ENCODE measurements around the gene HSP90AB1.

Gene HSP90AB1

GRCh38 chr6:44246663-44247337 lies at the start of gene HSP90AB1:
HSP90AB1 (plus strand) TSS chr6:44247101; CDS start chr6:44248630, 1,529 bp downstream.
- no peak for DNase-seq

GRCh38 chr6:44198684-44199083 lies 48.2 kb upstream of the HSP90AB1 start:
- DNase-seq = no peak

GRCh38 chr6:44199883-44200282 lies 47.0 kb upstream of the HSP90AB1 start:
- no peak for DNase-seq

GRCh38 chr6:44201200-44201599 lies 45.7 kb upstream of the HSP90AB1 start:
- DNase-seq = no peak

- no peak for DNase-seq
These were observed 45.1 kb upstream of the HSP90AB1 start for GRCh38 chr6:44201638-44202303.

GRCh38 chr6:44202332-44202971 lies 44.4 kb upstream of the HSP90AB1 start:
- no peak for DNase-seq

- DNase-seq = no peak
These were observed 43.7 kb upstream of the HSP90AB1 start for GRCh38 chr6:44202972-44203750.

GRCh38 chr6:44203955-44204354 lies 42.9 kb upstream of the HSP90AB1 start:
- DNase-seq = no peak

- DNase-seq = no peak
These were observed 38.9 kb upstream of the HSP90AB1 start for GRCh38 chr6:44207966-44208365.

GRCh38 chr6:44211284-44211683 lies 35.6 kb upstream of the HSP90AB1 start:
- DNase-seq = no peak

GRCh38 chr6:44214307-44214706 lies 32.6 kb upstream of the HSP90AB1 start:
- DNase-seq = no peak

GRCh38 chr6:44216677-44217331 lies 30.1 kb upstream of the HSP90AB1 start, which contains the start of gene MYMX:
MYMX (plus strand) TSS chr6:44216926; CDS start chr6:44217472, 546 bp downstream.
- DNase-seq = no peak

GRCh38 chr6:44217332-44218143 lies 29.4 kb upstream of the HSP90AB1 start:
- DNase-seq = no peak

- DNase-seq = peak; percentile 74
These were observed 27.7 kb upstream of the HSP90AB1 start for GRCh38 chr6:44219053-44219814.

- DNase-seq = no peak
These were observed 26.8 kb upstream of the HSP90AB1 start for GRCh38 chr6:44219815-44220784.

- no peak for DNase-seq
These were observed 26.0 kb upstream of the HSP90AB1 start for GRCh38 chr6:44220913-44221290.

GRCh38 chr6:44221291-44221960 lies 25.5 kb upstream of the HSP90AB1 start:
- peak; percentile 84 for DNase-seq

GRCh38 chr6:44221961-44222335 lies 25.0 kb upstream of the HSP90AB1 start:
- DNase-seq = no peak

Data from activated CD8-positive, alpha-beta memory T cell treated with anti-CD3 and anti-CD28 coated beads for 24 hours (primary cell).